Right lobe of liver (tissue), 4 donors: ENCODE data around the gene MYL7.

ENCODE experiments used
- POLR2A ChIP-seq: fragments of 450-650 bp; IDR thresholded peaks from one replicate; pipeline ENCODE4 v1.6.1; 2017; ENCODE audit warnings: antibody characterized with exemption, mild to moderate bottlenecking
- TF ChIP-seq, protein P1 (sequence below), 4 donors: fragments of 200-600 bp in 3 of 4; fragments of 450-650 bp in 1 of 4; IDR thresholded peaks; one replicate each; pipeline versions ENCODE4 v1.5.1 to v1.8.0; 2016 to 2022; ENCODE audit warnings: antibody characterized with exemption in 4 of 4, mild to moderate bottlenecking in 2 of 4
- donor health status: DM: no; HTN: no; CAD: no.
- donor health status: DM: no; HTN: no; CAD: no.
- donor health status: DM: no; HTN: yes; CAD: no.

DNA sequence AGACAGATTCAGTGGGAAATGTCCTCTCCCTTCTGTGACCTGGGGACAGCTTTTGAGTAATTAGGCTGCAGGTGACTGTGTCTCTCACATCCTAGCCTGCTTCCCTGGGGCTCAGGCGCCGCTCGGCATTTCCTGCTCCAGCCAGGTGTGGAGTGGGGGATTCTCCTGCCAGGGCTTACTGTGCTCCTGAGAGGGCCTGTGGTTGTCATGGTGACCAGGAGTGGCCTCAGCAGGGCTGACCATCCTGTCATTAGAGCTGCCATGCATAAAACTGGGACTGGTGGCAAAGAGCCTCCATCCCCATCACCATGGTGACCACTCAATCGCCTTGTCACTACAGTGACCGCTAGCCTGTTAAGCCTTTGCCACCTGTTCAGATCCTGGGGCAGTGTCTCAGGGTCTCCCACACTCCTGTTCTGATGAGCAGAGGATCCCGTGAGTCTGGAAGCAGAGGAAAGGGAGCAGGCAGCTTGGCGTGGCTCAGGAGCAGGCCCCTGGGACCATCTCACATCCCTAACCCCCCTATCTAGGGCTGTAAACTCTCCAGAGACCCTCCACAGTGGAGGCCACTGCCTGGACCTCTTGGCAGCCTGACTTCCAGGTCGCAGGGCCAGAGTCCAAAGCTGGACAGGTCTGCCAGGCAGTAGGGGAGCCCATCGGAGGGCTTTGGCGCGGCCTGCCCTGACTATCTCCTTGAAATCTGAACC lies 48.3 kb upstream of the MYL7 start, which contains the start of gene GCK:
- TF ChIP-seq, protein P1, sequence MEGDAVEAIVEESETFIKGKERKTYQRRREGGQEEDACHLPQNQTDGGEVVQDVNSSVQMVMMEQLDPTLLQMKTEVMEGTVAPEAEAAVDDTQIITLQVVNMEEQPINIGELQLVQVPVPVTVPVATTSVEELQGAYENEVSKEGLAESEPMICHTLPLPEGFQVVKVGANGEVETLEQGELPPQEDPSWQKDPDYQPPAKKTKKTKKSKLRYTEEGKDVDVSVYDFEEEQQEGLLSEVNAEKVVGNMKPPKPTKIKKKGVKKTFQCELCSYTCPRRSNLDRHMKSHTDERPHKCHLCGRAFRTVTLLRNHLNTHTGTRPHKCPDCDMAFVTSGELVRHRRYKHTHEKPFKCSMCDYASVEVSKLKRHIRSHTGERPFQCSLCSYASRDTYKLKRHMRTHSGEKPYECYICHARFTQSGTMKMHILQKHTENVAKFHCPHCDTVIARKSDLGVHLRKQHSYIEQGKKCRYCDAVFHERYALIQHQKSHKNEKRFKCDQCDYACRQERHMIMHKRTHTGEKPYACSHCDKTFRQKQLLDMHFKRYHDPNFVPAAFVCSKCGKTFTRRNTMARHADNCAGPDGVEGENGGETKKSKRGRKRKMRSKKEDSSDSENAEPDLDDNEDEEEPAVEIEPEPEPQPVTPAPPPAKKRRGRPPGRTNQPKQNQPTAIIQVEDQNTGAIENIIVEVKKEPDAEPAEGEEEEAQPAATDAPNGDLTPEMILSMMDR (IDR thresholded peaks at IDR 0.05), result no peak
- TF ChIP-seq POLR2A, result no peak
